ENCODE data around the gene MRPS18A.

MRPS18A gene

DNA sequence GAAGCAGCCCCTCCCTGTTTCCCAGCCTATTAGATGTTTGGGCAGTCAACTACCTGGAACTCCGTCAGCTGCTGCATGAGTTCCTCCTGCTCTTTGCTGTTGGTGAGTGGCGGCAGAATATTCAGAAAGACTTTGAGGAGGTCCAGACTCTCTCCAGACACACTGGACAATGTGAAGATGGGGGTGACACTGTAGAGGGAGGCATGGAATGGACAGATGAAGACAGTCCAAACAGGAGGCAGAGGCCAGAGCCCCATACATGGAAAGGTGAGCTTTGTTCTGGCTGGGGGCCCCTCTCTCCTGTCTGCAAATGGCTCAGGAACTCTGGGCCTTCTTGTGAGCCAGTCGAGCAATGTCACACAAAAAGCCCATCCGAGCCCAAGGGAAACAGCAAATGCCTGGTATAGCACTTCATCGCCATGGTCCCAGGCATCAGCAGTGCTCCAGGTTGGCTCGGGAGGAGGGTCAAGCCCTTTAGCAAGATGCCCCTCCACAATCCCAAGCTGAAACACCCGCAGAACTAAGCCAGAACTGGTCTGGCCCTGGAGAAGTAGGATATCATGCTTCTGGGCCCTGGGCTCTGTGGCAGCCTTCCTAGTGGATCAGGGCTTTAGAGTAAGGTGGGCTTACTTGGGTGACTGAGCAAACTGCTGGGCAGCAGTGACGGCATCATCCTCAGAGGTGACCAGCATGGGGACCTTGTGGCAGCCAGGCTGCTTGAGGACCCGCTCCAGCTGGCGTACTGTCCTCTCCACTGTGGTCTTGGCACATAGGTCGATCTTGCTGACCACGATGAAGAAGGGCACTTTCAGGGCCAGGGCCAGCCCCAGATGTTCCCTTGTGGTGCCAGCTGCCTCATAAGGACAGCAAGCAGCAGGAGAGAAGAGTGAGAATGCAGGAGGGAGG lies 63.5 kb downstream of the MRPS18A start:
- no peak for DNase-seq (ENCODE audit: low read depth)
- H3K4me3 ChIP-seq (ENCODE audit: low read depth, low read length) = no peak overlapping the region

- no peak overlapping the region for H3K4me3 ChIP-seq (ENCODE audit: low read depth, low read length)
- DNase-seq (ENCODE audit: low read depth) = no peak
Measured at GRCh38 chr6:43622541-43622940, 65.0 kb downstream of the MRPS18A start.

DNA sequence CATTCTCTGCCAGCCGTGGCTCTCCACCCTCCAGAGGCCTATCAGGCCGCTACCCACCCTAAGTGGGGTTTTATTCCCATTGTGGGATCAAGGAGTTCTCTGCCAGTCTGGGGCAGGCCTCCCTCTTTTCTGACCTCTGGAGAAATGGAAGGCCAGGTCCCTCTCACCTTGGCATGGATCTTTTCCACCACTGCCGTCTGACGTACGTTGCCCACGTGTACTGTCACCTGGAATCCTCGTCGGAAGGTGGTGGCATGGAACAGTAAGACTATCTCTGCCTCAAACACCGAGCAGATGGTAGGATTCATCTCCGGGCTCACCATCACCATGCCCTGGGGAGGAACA lies 65.8 kb downstream of the MRPS18A start:
- no peak overlapping the region for H3K4me3 ChIP-seq (ENCODE audit: low read depth, low read length)

More for the DNA sequence above, 65.8 kb downstream of the MRPS18A start:
- DNase-seq (ENCODE audit: low read depth) = no peak
